Fibroblast of villous mesenchyme (primary cell): ENCODE data around the gene CUL3. TPM values are rescaled to one million over a fixed set of nuclear protein-coding genes. Genes with fewer than 3 reads are reported as not detected.

Experiments used
- DNase-seq: peaks from one replicate; pipeline ENCODE4 v3.0.0-alpha.2; 2010; ENCODE audit warnings: low read depth
- H3K4me3 ChIP-seq: 2 replicates; pipeline ENCODE4 v1.5.1; 2011; ENCODE audit warnings: low read depth, mild to moderate bottlenecking, low read length
- total RNA-seq: library from RNA; depleted of rRNA; stranded (reverse); fragments of >200 nt; gene quantifications from 2 replicates; pipeline ENCODE4 v1.2.3, GENCODE V29; 2012
- TF ChIP-seq, protein P1 (sequence below): IDR thresholded peaks from 2 replicates; pipeline ENCODE4 v1.5.1; 2012; ENCODE audit warnings: low read depth, mild to moderate bottlenecking, low read length; ENCODE audit not compliant: insufficient read depth

CUL3 gene
- total RNA-seq, 1 donor = 82.5 TPM

GRCh38 chr2:224545884-224546644, 39.1 kb downstream of the CUL3 start:
- no peak overlapping the region for H3K4me3 ChIP-seq
- TF ChIP-seq, protein P1, sequence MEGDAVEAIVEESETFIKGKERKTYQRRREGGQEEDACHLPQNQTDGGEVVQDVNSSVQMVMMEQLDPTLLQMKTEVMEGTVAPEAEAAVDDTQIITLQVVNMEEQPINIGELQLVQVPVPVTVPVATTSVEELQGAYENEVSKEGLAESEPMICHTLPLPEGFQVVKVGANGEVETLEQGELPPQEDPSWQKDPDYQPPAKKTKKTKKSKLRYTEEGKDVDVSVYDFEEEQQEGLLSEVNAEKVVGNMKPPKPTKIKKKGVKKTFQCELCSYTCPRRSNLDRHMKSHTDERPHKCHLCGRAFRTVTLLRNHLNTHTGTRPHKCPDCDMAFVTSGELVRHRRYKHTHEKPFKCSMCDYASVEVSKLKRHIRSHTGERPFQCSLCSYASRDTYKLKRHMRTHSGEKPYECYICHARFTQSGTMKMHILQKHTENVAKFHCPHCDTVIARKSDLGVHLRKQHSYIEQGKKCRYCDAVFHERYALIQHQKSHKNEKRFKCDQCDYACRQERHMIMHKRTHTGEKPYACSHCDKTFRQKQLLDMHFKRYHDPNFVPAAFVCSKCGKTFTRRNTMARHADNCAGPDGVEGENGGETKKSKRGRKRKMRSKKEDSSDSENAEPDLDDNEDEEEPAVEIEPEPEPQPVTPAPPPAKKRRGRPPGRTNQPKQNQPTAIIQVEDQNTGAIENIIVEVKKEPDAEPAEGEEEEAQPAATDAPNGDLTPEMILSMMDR = no peak
- peak; percentile 49 for DNase-seq

- TF ChIP-seq, protein P1 = no peak
- H3K4me3 ChIP-seq = no peak overlapping the region
- no peak for DNase-seq
These were observed 41.2 kb downstream of the CUL3 start for GRCh38 chr2:224543939-224544338.

DNA sequence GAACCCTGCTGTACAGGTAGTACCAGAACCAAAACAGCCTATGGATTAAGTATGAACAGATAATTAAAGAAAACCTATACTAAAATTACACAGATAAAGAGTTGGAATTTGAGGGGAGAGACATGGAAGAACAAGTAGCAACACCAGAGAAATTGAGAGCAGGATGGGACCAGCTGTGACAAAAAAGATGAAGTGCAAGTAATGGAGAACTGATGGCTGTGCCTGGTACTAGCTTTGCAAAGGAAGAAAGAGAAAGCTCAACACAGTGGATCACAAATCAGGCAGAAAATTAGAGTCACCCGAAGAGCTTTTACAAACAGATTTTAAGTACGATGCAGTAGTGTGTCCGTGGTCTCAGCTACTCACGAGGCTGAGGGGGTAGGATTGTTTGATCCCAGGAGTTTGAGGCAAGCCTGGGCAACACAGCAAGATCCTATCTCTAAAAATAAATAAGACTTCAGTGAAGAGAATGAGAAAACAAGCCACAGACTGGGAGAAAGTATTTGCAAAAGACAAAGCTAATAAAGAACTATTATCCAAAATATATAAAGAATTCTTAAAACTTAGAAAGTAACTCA, 46.5 kb downstream of the CUL3 start:
- DNase-seq = no peak
- TF ChIP-seq, protein P1 = no peak
- H3K4me3 ChIP-seq = no peak overlapping the region

DNA sequence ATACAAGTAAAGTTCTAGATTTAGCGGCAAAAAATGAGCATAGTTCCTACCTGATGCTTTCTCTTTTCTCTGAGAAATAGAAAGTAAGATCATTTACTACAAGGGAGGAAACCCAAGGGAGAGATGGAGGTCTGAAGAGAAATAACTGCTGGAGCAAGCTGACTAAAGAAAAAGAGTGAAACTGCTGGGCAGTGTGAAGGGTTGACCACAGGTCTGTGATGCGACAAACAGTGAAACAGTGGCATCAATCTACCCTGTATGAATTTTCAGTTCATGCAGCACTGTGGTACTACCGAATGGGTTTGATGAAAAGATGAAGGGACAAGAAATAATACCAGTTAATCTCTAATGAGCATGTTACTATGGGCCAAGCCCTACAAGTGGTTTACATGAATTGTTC, 52.2 kb downstream of the CUL3 start:
- no peak overlapping the region for H3K4me3 ChIP-seq
- no peak for DNase-seq
- TF ChIP-seq, protein P1 = no peak

GRCh38 chr2:224532441-224532840, 52.7 kb downstream of the CUL3 start:
- TF ChIP-seq, protein P1 = no peak
- no peak for DNase-seq
- H3K4me3 ChIP-seq = no peak overlapping the region

DNA sequence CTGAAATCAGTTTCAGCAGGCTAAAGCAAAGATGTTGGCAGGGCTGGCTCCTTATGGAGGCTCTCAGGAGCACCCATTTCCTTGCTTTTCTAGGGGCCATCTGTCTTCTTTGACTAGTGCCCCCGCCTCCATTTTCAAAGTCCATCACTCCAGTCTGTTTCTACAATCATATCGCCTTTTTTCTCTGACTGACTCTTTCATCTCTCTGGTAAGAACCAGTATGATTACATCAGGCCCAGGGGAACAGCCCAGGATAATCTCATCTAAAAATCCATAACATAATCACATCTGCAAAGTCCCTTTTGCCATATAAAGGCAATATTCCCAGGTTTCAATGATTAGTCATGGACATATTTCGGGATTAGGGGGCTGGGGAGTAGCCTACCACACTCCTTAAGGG, 57.0 kb downstream of the CUL3 start:
- H3K4me3 ChIP-seq = no peak overlapping the region
- DNase-seq = no peak

More for the DNA sequence above, 57.0 kb downstream of the CUL3 start:
- TF ChIP-seq, protein P1 = no peak
